Mucosa of rectum (tissue), 2 donors: ENCODE results near the gene GAS2.

Experiments
- H3K27ac ChIP-seq, 2 donors: one replicate each; pipeline ENCODE4 v1.7.0; 2013; ENCODE audit warnings: inconsistent platforms in 2 of 2, low read depth in 2 of 2, low read length in 2 of 2
- H3K27me3 ChIP-seq, 2 donors: one replicate each; pipeline ENCODE4 v1.7.0; 2013; ENCODE audit warnings: low read length in 2 of 2; ENCODE audit not compliant: control insufficient read depth in 2 of 2, insufficient read depth in 2 of 2
- H3K36me3 ChIP-seq, 2 donors: one replicate each; pipeline ENCODE4 v1.7.0; 2013; ENCODE audit warnings: low read length in 2 of 2; ENCODE audit not compliant: control insufficient read depth in 2 of 2, insufficient read depth in 2 of 2
- H3K4me1 ChIP-seq, 2 donors: one replicate each; pipeline ENCODE4 v1.7.0; 2013; ENCODE audit warnings: low read length in 2 of 2, mild to moderate bottlenecking in 1 of 2; ENCODE audit not compliant: control insufficient read depth in 2 of 2, insufficient read depth in 2 of 2
- H3K4me3 ChIP-seq, 2 donors: one replicate each; pipeline ENCODE4 v1.7.0; 2013; ENCODE audit warnings: low read length in 2 of 2
- H3K9ac ChIP-seq, 2 donors: one replicate each; pipeline ENCODE4 v1.7.0; 2013; ENCODE audit warnings: low read length in 2 of 2, low read depth in 1 of 2, mild to moderate bottlenecking in 1 of 2
- H3K9me3 ChIP-seq, 2 donors: one replicate each; pipeline ENCODE4 v1.7.0; 2013; ENCODE audit warnings: low read length in 2 of 2; ENCODE audit not compliant: control insufficient read depth in 2 of 2
- donor health status: healthy.
- donor health status: Normal muscosa, but diverticular disease.

GAS2 gene

GRCh38 chr11:22671751-22672150 lies 5.3 kb downstream of the GAS2 start:
- H3K27ac ChIP-seq = no peak overlapping the region
- peaks cover 0 to 3% of the 10 kb centered on the region in 2 donors for H3K4me1 ChIP-seq

GRCh38 chr11:22674470-22675439 lies 8.3 kb downstream of the GAS2 start:
- Histone ChIP-seq H3K9me3 (no peaks in the 10 kb centered on the region), H3K4me3 (no peak overlapping the region), H3K4me1 (peaks cover 0 to 3% of the 10 kb centered on the region in 2 donors), H3K36me3 (no peaks in the 10 kb centered on the region), H3K9ac (no peak overlapping the region), H3K27me3 (peaks cover 0 to 3% of the 10 kb centered on the region in 2 donors), H3K27ac (no peak overlapping the region)

More at GRCh38 chr11:22671751-22672150, 5.3 kb downstream of the GAS2 start:
- no peak overlapping the region for H3K9ac ChIP-seq
- peaks cover 7 to 16% of the 10 kb centered on the region in 2 donors for H3K27me3 ChIP-seq
- H3K36me3 ChIP-seq = no peaks in the 10 kb centered on the region
- H3K9me3 ChIP-seq = no peaks in the 10 kb centered on the region
- H3K4me3 ChIP-seq = no peak overlapping the region

GRCh38 chr11:22677153-22677903 lies 10.9 kb downstream of the GAS2 start:
- Histone ChIP-seq H3K4me3 (no peak overlapping the region), H3K36me3 (no peaks in the 10 kb centered on the region), H3K9me3 (no peaks in the 10 kb centered on the region), H3K27ac (no peak overlapping the region), H3K27me3 (no peaks in the 10 kb centered on the region), H3K4me1 (peaks cover 0 to 3% of the 10 kb centered on the region in 2 donors), H3K9ac (no peak overlapping the region)

- Histone ChIP-seq H3K9ac (no peak overlapping the region), H3K27me3 (no peaks in the 10 kb centered on the region)
Observed at GRCh38 chr11:22680628-22681027, 14.2 kb downstream of the GAS2 start.

GRCh38 chr11:22681281-22681812 lies 14.9 kb downstream of the GAS2 start:
- Histone ChIP-seq H3K4me1 (no peaks in the 10 kb centered on the region), H3K9me3 (no peaks in the 10 kb centered on the region), H3K27ac (no peak overlapping the region), H3K27me3 (no peaks in the 10 kb centered on the region), H3K4me3 (no peak overlapping the region), H3K36me3 (no peaks in the 10 kb centered on the region), H3K9ac (no peak overlapping the region)

More at GRCh38 chr11:22680628-22681027, 14.2 kb downstream of the GAS2 start:
- no peaks in the 10 kb centered on the region for H3K36me3 ChIP-seq
- H3K9me3 ChIP-seq = no peaks in the 10 kb centered on the region
- H3K27ac ChIP-seq = no peak overlapping the region
- H3K4me3 ChIP-seq = no peak overlapping the region
- no peaks in the 10 kb centered on the region for H3K4me1 ChIP-seq

- H3K4me1 ChIP-seq = no peaks in the 10 kb centered on the region
- H3K36me3 ChIP-seq = no peaks in the 10 kb centered on the region
Observed at GRCh38 chr11:22684082-22684481, 17.7 kb downstream of the GAS2 start.

GRCh38 chr11:22685111-22685510 lies 18.7 kb downstream of the GAS2 start:
- no peaks in the 10 kb centered on the region for H3K36me3 ChIP-seq
- H3K4me1 ChIP-seq = no peaks in the 10 kb centered on the region
- H3K4me3 ChIP-seq = no peak overlapping the region
- no peaks in the 10 kb centered on the region for H3K9me3 ChIP-seq
- H3K9ac ChIP-seq = no peak overlapping the region
- no peaks in the 10 kb centered on the region for H3K27me3 ChIP-seq
- no peak overlapping the region for H3K27ac ChIP-seq

More at GRCh38 chr11:22684082-22684481, 17.7 kb downstream of the GAS2 start:
- no peaks in the 10 kb centered on the region for H3K27me3 ChIP-seq
- H3K9ac ChIP-seq = no peak overlapping the region
- H3K27ac ChIP-seq = no peak overlapping the region
- H3K9me3 ChIP-seq = no peaks in the 10 kb centered on the region
- H3K4me3 ChIP-seq = no peak overlapping the region

GRCh38 chr11:22688914-22689313 lies 22.5 kb downstream of the GAS2 start:
- Histone ChIP-seq H3K4me1 (no peaks in the 10 kb centered on the region), H3K27ac (no peak overlapping the region), H3K4me3 (no peak overlapping the region), H3K9ac (no peak overlapping the region), H3K9me3 (no peaks in the 10 kb centered on the region), H3K36me3 (no peaks in the 10 kb centered on the region), H3K27me3 (no peaks in the 10 kb centered on the region)

- no peak overlapping the region for H3K27ac ChIP-seq
- no peaks in the 10 kb centered on the region for H3K9me3 ChIP-seq
- no peak overlapping the region for H3K9ac ChIP-seq
- no peak overlapping the region for H3K4me3 ChIP-seq
- H3K4me1 ChIP-seq = no peaks in the 10 kb centered on the region
- H3K27me3 ChIP-seq = no peaks in the 10 kb centered on the region
- no peaks in the 10 kb centered on the region for H3K36me3 ChIP-seq
Observed at GRCh38 chr11:22690257-22690656, 23.8 kb downstream of the GAS2 start.

- Histone ChIP-seq H3K4me1 (no peaks in the 10 kb centered on the region), H3K27ac (no peak overlapping the region), H3K36me3 (no peaks in the 10 kb centered on the region), H3K9ac (no peak overlapping the region), H3K4me3 (no peak overlapping the region), H3K9me3 (no peaks in the 10 kb centered on the region), H3K27me3 (no peaks in the 10 kb centered on the region)
Observed at GRCh38 chr11:22690871-22691270, 24.5 kb downstream of the GAS2 start.
